ENCODE data around the gene SEC14L1. TPM values are rescaled to one million over a fixed set of nuclear protein-coding genes. Genes with fewer than 3 reads are reported as not detected.

The SEC14L1 gene
- total and polyA plus RNA-seq, 2 of the 8 experiments (the other 6 are each of a cell fraction or from before 2014, with no cell fraction given): 27.2 to 74.4 TPM

DNA sequence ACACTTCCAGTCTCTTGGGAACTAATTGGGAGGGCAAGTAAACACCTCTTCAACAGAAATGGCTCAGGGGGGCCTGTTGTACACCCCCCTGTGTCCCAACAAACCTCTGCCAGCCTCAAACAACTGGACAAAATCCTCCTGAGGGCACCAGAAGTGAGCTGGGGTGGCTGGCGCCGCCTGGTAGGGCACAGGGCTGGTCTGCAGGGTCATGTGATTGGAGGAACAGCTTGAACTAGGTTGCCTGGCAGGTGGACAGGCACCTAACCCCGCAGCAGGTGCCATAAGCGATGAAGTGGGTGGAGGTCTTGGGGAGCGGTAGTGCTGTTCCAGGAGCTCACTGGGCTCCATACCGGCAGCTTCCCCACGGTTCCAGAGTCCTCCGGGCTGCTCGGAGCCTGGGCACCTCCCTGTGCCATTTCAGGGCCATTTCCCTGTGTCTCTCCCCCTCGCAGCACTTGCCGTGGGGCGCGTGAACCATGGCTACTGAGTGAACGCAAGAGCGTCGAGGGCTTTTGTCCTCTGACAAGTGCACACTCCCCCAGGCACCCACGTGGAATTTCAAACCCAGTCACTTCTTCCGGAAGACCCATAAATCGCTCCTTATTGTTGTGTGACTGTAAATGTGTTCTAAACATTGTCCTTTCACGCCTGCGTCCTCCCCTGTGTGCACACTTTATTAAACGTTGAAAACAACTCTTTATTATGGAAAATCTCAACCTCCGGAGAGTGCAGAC lies 101.5 kb downstream of the SEC14L1 start:
- H3K9ac ChIP-seq (replicated peaks in 1 of 4; ENCODE audit: extremely low read depth in 1 of 4, low read depth in 3 of 4, low read length in 3 of 4): no peak overlapping the region
- H3K4ac ChIP-seq (replicated peaks; ENCODE audit: insufficient read length, low read depth, low read length): no peak overlapping the region
- ChIA-PET CTCF (ENCODE audit: partially characterized antibody) (interaction anchor here (0.7 to 1.5 kb wide), 5 partner anchors 18 to 153 kb away, joined by 3 to 5 read pairs (median 4); no protein-coding TSS in a partner anchor), POLR2A (ENCODE audit: partially characterized antibody) (no interaction called here)
- H3K23ac ChIP-seq (ENCODE audit: insufficient read length): no peak overlapping the region
- DNase-seq (ENCODE audit: low read depth in 1 of 2, low spot score in 2 of 2) (no peak), FAIRE-seq (no peak)
- no peak overlapping the region for H4K5ac ChIP-seq (ENCODE audit: insufficient read length, low read depth, low read length)
- H3K27ac ChIP-seq (ENCODE audit: low read depth, low read length): no peak overlapping the region
- no peak overlapping the region for H3K56ac ChIP-seq (replicated peaks; ENCODE audit: insufficient read length, low read depth, low read length)
- H3K4me1 ChIP-seq (replicated peaks in 1 of 4; ENCODE audit: control insufficient read depth in 3 of 4, insufficient read depth in 4 of 4, low read length in 3 of 4): peaks cover 0 to 4% (median 1%) of the 10 kb centered on the region in 4 experiments; a peak in 3 of 7 replicates
- no peaks in the 10 kb centered on the region for H3K79me1 ChIP-seq (ENCODE audit: low read depth, low read length)
- peak in 1 of 3 experiments; percentile 25; a peak in 1 of 4 replicates for TF ChIP-seq CTCF (IDR thresholded peaks at IDR 0.05; ENCODE audit: control extremely low read depth in 1 of 3, insufficient read depth in 1 of 3, low read depth in 1 of 3, low read length in 3 of 3)
- TF ChIP-seq CREB1 (IDR thresholded peaks at IDR 0.05): no peak
- peak; percentile 5 to 22; a peak in 1 of 4 replicates for TF ChIP-seq RAD21 (IDR thresholded peaks at IDR 0.05 in 1 of 2, conservative IDR thresholded peaks at IDR 0.05 in 1 of 2; ENCODE audit: low read depth in 2 of 2, low read length in 2 of 2)
- H2BK15ac ChIP-seq (ENCODE audit: low read length): no peak overlapping the region
- H3K23me2 ChIP-seq (ENCODE audit: low read depth, low read length): no peaks in the 10 kb centered on the region; the same call in 1 of the 2 replicates
- no peak overlapping the region for H3K18ac ChIP-seq (ENCODE audit: extremely low read depth, low read length)
- H3K4me2 ChIP-seq (ENCODE audit: insufficient read depth in 1 of 2, low read depth in 2 of 2, low read length in 2 of 2): no peak overlapping the region
- no peak overlapping the region for H4K8ac ChIP-seq (ENCODE audit: extremely low read depth, insufficient read depth, low read length)
- no peaks in the 10 kb centered on the region for H3K79me2 ChIP-seq (ENCODE audit: control insufficient read depth in 1 of 2, insufficient read depth in 2 of 2, low read length in 2 of 2)
- H3K27me3 ChIP-seq (replicated peaks in 1 of 4; ENCODE audit: control insufficient read depth in 3 of 4, extremely low read depth in 1 of 4, insufficient read depth in 3 of 4, low read length in 3 of 4): peaks cover 0 to 2% (median 0%) of the 10 kb centered on the region in 4 experiments; a peak in 3 of 7 replicates
- H4K91ac ChIP-seq (replicated peaks; ENCODE audit: insufficient read length, low read length): no peak overlapping the region
- 82% methylated on average over 23 of the region's 23 CpGs; no CpG with 5 or more reads in 1 of the 2 experiments for WGBS, 2 experiments (ENCODE audit: extremely low coverage in 1 of 2, insufficient coverage in 1 of 2, insufficient read length in 1 of 2, insufficient replicate concordance in 2 of 2, low coverage in 1 of 2, low lambda C conversion rate in 2 of 2, missing lambda C conversion rate in 1 of 2)
- H2BK20ac ChIP-seq (ENCODE audit: low read length): no peak overlapping the region
- no peak overlapping the region for H2BK5ac ChIP-seq (ENCODE audit: low read depth, low read length)
- no peaks in the 10 kb centered on the region for H3K36me3 ChIP-seq (ENCODE audit: control insufficient read depth in 2 of 4, insufficient read depth in 4 of 4, low read length in 3 of 4)
- no peak overlapping the region for H3K14ac ChIP-seq (ENCODE audit: insufficient read length)
- no peak overlapping the region for H2BK120ac ChIP-seq (replicated peaks; ENCODE audit: low read depth, low read length)
- no peak overlapping the region for H2BK12ac ChIP-seq (ENCODE audit: low read depth, low read length)
- no peaks in the 10 kb centered on the region for H3K9me3 ChIP-seq (ENCODE audit: insufficient read depth in 2 of 2, low read depth in 1 of 2, low read length in 1 of 2)
- no peak overlapping the region for H2AK5ac ChIP-seq (ENCODE audit: low read depth, low read length)
- no peak overlapping the region for H3K4me3 ChIP-seq (ENCODE audit: extremely low read depth in 1 of 4, insufficient read depth in 2 of 4, low read depth in 3 of 4, low read length in 4 of 4)
- no peak overlapping the region for H2AFZ ChIP-seq (ENCODE audit: low read length)
- peaks cover 0 to 5% of the 10 kb centered on the region in 2 experiments for H4K20me1 ChIP-seq (replicated peaks in 1 of 2; ENCODE audit: control insufficient read depth in 1 of 2, insufficient read depth in 2 of 2, low read length in 2 of 2)
